Measurements from ENCODE around the gene ABCC1. TPM values are rescaled to one million over a fixed set of nuclear protein-coding genes. Genes with fewer than 3 reads are reported as not detected.

ABCC1 gene
- total and polyA plus RNA-seq, 2 of the 8 experiments (the other 6 are each of a cell fraction or from before 2014, with no cell fraction given): 42.6 to 66.8 TPM

DNA sequence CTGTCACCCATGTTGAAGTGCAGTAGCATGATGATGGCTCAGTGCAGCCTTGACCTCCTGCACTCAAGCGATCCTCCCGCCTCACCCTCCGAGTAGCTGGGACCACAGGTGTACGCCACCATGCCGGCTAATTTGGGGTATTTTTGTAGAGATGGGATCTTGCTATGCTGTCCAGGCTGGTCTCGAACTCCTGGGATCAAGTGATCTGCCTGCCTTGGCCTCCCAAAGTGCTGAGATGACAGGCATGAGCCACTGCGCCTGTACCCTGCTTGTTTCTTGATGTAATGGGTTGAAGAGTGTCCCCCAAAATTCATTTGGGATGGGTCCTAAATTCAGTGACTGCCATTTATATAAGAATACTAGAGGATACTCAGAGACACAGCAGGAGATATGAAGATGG, 216.7 kb downstream of the ABCC1 start:
- H3K9ac ChIP-seq (replicated peaks in 1 of 4; ENCODE audit: extremely low read depth in 1 of 4, low read depth in 3 of 4, low read length in 3 of 4): no peak overlapping the region
- no peaks in the 10 kb centered on the region for H3K23me2 ChIP-seq (ENCODE audit: low read depth, low read length)
- H3K56ac ChIP-seq (replicated peaks; ENCODE audit: insufficient read length, low read depth, low read length): no peak overlapping the region
- no peaks in the 10 kb centered on the region for H3K4me1 ChIP-seq (replicated peaks in 1 of 4; ENCODE audit: control insufficient read depth in 3 of 4, insufficient read depth in 4 of 4, low read length in 3 of 4)
- H3K27me3 ChIP-seq (replicated peaks in 1 of 4; ENCODE audit: control insufficient read depth in 3 of 4, extremely low read depth in 1 of 4, insufficient read depth in 3 of 4, low read length in 3 of 4): no peaks in the 10 kb centered on the region
- no peaks in the 10 kb centered on the region for H3K36me3 ChIP-seq (ENCODE audit: control insufficient read depth in 2 of 4, insufficient read depth in 4 of 4, low read length in 3 of 4)
- no peak overlapping the region for H3K4ac ChIP-seq (replicated peaks; ENCODE audit: insufficient read length, low read depth, low read length)
- FAIRE-seq (no peak), DNase-seq (ENCODE audit: low read depth in 1 of 2, low spot score in 2 of 2) (no peak)
- no peak overlapping the region for H2BK15ac ChIP-seq (ENCODE audit: low read length)
- no peak overlapping the region for H2BK12ac ChIP-seq (ENCODE audit: low read depth, low read length)
- H4K91ac ChIP-seq (replicated peaks; ENCODE audit: insufficient read length, low read length): no peak overlapping the region
- H3K18ac ChIP-seq (ENCODE audit: extremely low read depth, low read length): no peak overlapping the region
- 77% methylated on average over 7 of the region's 7 CpGs; no CpG with 5 or more reads in 1 of the 2 experiments for WGBS, 2 experiments (ENCODE audit: extremely low coverage in 1 of 2, insufficient coverage in 1 of 2, insufficient read length in 1 of 2, insufficient replicate concordance in 2 of 2, low coverage in 1 of 2, low lambda C conversion rate in 2 of 2, missing lambda C conversion rate in 1 of 2)
- no peak overlapping the region for H3K4me2 ChIP-seq (ENCODE audit: insufficient read depth in 1 of 2, low read depth in 2 of 2, low read length in 2 of 2)
- no peak overlapping the region for H2BK5ac ChIP-seq (ENCODE audit: low read depth, low read length)
- no peak overlapping the region for H3K4me3 ChIP-seq (ENCODE audit: extremely low read depth in 1 of 4, insufficient read depth in 2 of 4, low read depth in 3 of 4, low read length in 4 of 4)
- H3K79me1 ChIP-seq (ENCODE audit: low read depth, low read length): no peaks in the 10 kb centered on the region
- H4K5ac ChIP-seq (ENCODE audit: insufficient read length, low read depth, low read length): no peak overlapping the region
- TF ChIP-seq, protein P1, sequence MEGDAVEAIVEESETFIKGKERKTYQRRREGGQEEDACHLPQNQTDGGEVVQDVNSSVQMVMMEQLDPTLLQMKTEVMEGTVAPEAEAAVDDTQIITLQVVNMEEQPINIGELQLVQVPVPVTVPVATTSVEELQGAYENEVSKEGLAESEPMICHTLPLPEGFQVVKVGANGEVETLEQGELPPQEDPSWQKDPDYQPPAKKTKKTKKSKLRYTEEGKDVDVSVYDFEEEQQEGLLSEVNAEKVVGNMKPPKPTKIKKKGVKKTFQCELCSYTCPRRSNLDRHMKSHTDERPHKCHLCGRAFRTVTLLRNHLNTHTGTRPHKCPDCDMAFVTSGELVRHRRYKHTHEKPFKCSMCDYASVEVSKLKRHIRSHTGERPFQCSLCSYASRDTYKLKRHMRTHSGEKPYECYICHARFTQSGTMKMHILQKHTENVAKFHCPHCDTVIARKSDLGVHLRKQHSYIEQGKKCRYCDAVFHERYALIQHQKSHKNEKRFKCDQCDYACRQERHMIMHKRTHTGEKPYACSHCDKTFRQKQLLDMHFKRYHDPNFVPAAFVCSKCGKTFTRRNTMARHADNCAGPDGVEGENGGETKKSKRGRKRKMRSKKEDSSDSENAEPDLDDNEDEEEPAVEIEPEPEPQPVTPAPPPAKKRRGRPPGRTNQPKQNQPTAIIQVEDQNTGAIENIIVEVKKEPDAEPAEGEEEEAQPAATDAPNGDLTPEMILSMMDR (IDR thresholded peaks at IDR 0.05; ENCODE audit: control extremely low read depth in 1 of 3, insufficient read depth in 1 of 3, low read depth in 1 of 3, low read length in 3 of 3): no peak
- no peak for TF ChIP-seq TAF7 (optimal IDR thresholded peaks at IDR 0.05; ENCODE audit: borderline replicate concordance, low read depth, low read length)
- no peak for TF ChIP-seq TBP (IDR thresholded peaks at IDR 0.05; ENCODE audit: low read depth, low read length)
- TF ChIP-seq SRF (IDR thresholded peaks at IDR 0.05; ENCODE audit: low read depth, low read length): no peak
- TF ChIP-seq ZNF274 (IDR thresholded peaks at IDR 0.05; ENCODE audit: borderline replicate concordance, extremely low read depth, low read length): no peak
- no peak for TF ChIP-seq SP4 (IDR thresholded peaks at IDR 0.05; ENCODE audit: low read length)
- TF ChIP-seq SUZ12 (IDR thresholded peaks at IDR 0.05; ENCODE audit: low read length): no peak
- no peak for TF ChIP-seq NANOG (IDR thresholded peaks at IDR 0.05; ENCODE audit: insufficient read depth, low read depth, low read length, poor library complexity, severe bottlenecking)
- no peak overlapping the region for H3K14ac ChIP-seq (ENCODE audit: insufficient read length)
- no peak overlapping the region for H3K23ac ChIP-seq (ENCODE audit: insufficient read length)
- no peak overlapping the region for H2AFZ ChIP-seq (ENCODE audit: low read length)
- ChIA-PET POLR2A (ENCODE audit: partially characterized antibody) (no interaction called here), CTCF (ENCODE audit: partially characterized antibody) (interaction anchor here (0.6 to 1.3 kb wide), 2 partner anchors 10 to 23 kb away, joined by 3 read pairs; no protein-coding TSS in a partner anchor)
- H4K8ac ChIP-seq (ENCODE audit: extremely low read depth, insufficient read depth, low read length): peak overlapping the region; percentile 18; the same call in 1 of the 2 replicates
- no peak overlapping the region for H3K27ac ChIP-seq (ENCODE audit: low read depth, low read length)
- no peak overlapping the region for H2BK120ac ChIP-seq (replicated peaks; ENCODE audit: low read depth, low read length)
- H3K9me3 ChIP-seq (ENCODE audit: insufficient read depth in 2 of 2, low read depth in 1 of 2, low read length in 1 of 2): no peaks in the 10 kb centered on the region; a peak in 1 of 4 replicates
- H2AK5ac ChIP-seq (ENCODE audit: low read depth, low read length): no peak overlapping the region
- H2BK20ac ChIP-seq (ENCODE audit: low read length): no peak overlapping the region
- no peaks in the 10 kb centered on the region for H4K20me1 ChIP-seq (replicated peaks in 1 of 2; ENCODE audit: control insufficient read depth in 1 of 2, insufficient read depth in 2 of 2, low read length in 2 of 2)
- H3K79me2 ChIP-seq (ENCODE audit: control insufficient read depth in 1 of 2, insufficient read depth in 2 of 2, low read length in 2 of 2): no peaks in the 10 kb centered on the region
